Measurements from ENCODE around the gene TMEM250.

GRCh38 chr9:136116360-136117098, 2.1 kb downstream of the TMEM250 start:
- TF ChIP-seq CTCF (IDR thresholded peaks at IDR 0.05) (no peak), ZFX (IDR thresholded peaks at IDR 0.05; ENCODE audit: borderline replicate concordance) (no peak)

Measured in 22Rv1 (cell line).